NCI-H2081 treated with DMSO at 0.1 percent for 48 hours (cell line): ENCODE data around the gene ATRNL1.

Experiments used
- DNase-seq: peaks from one replicate; lab custom pipeline; 2025; lab: John Stamatoyannopoulos, UW

Gene ATRNL1

GRCh38 chr10:115903845-115904244 is 810.7 kb downstream of the ATRNL1 start:
- DNase-seq, result no peak

GRCh38 chr10:115909037-115909436 is 815.9 kb downstream of the ATRNL1 start:
- DNase-seq, result no peak

GRCh38 chr10:115909962-115910731 is 817.0 kb downstream of the ATRNL1 start:
- no peak for DNase-seq

- DNase-seq, result no peak
Observed at GRCh38 chr10:115914475-115914874, 821.3 kb downstream of the ATRNL1 start.

- DNase-seq, result no peak
Observed at GRCh38 chr10:115915429-115915828, 822.3 kb downstream of the ATRNL1 start.

GRCh38 chr10:115918812-115919211 is 825.6 kb downstream of the ATRNL1 start:
- DNase-seq, result no peak

- DNase-seq, result no peak
Observed at GRCh38 chr10:115921795-115922194, 828.6 kb downstream of the ATRNL1 start.

GRCh38 chr10:115931309-115931708 is 838.1 kb downstream of the ATRNL1 start:
- no peak for DNase-seq

- DNase-seq, result no peak
Observed at GRCh38 chr10:115932099-115932498, 838.9 kb downstream of the ATRNL1 start.

- no peak for DNase-seq
Observed at GRCh38 chr10:115933098-115933497, 839.9 kb downstream of the ATRNL1 start.

- no peak for DNase-seq
Observed at GRCh38 chr10:115935731-115936130, 842.6 kb downstream of the ATRNL1 start.

- no peak for DNase-seq
Observed at GRCh38 chr10:115936926-115937767, 844.0 kb downstream of the ATRNL1 start.

GRCh38 chr10:115937768-115938056 is 844.5 kb downstream of the ATRNL1 start:
- DNase-seq, result peak; percentile 3

- DNase-seq, result no peak
Observed at GRCh38 chr10:115939101-115939854, 846.1 kb downstream of the ATRNL1 start.

- no peak for DNase-seq
Observed at GRCh38 chr10:115941361-115941771, 848.2 kb downstream of the ATRNL1 start.

- no peak for DNase-seq
Observed at GRCh38 chr10:115942101-115942500, 848.9 kb downstream of the ATRNL1 start.

- no peak for DNase-seq
Observed at GRCh38 chr10:115944538-115944937, 851.4 kb downstream of the ATRNL1 start.

- DNase-seq, result no peak
Observed at GRCh38 chr10:115945701-115946445, 852.7 kb downstream of the ATRNL1 start.

GRCh38 chr10:115947104-115947503 is 853.9 kb downstream of the ATRNL1 start:
- DNase-seq, result no peak

GRCh38 chr10:115948465-115948864 is 855.3 kb downstream of the ATRNL1 start:
- DNase-seq, result no peak

GRCh38 chr10:115949282-115949844 is 856.2 kb downstream of the ATRNL1 start:
- no peak for DNase-seq

GRCh38 chr10:115950320-115950719 is 857.2 kb downstream of the ATRNL1 start:
- no peak for DNase-seq
